ENCODE data around the gene MARK3. TPM values are rescaled to one million over a fixed set of nuclear protein-coding genes. Genes with fewer than 3 reads are reported as not detected.

MARK3 gene
- total RNA-seq, 2 donors from 2014 or later = 87.2 to 147 TPM

GRCh38 chr14:103340480-103341212, 44.6 kb upstream of the MARK3 start:
- Histone ChIP-seq H3K9me3 (no peaks in the 10 kb centered on the region), H3K4me1 (peaks cover 17% of the 10 kb centered on the region), H3K4me3 (no peak overlapping the region), H3K27ac (no peak overlapping the region), H3K27me3 (no peaks in the 10 kb centered on the region), H3K36me3 (replicated peaks in 1 of 2; ENCODE audit: insufficient read depth in 1 of 2, low read depth in 2 of 2) (peaks cover 38 to 65% of the 10 kb centered on the region in 2 donors)
- 57 to 59% methylated on average over 6 of the region's 6 CpGs for WGBS, 2 donors
- TF ChIP-seq CTCF (IDR thresholded peaks at IDR 0.05) (no peak), POLR2A (IDR thresholded peaks at IDR 0.05) (no peak)
- DNase-seq (no peak), ATAC-seq (no peak)
- intact Hi-C loops (cut with DNase I) = no loop called here

GRCh38 chr14:103341250-103342129, 43.7 kb upstream of the MARK3 start:
- Histone ChIP-seq H3K9me3 (no peaks in the 10 kb centered on the region), H3K36me3 (replicated peaks in 1 of 2; ENCODE audit: insufficient read depth in 1 of 2, low read depth in 2 of 2) (peaks cover 38 to 60% of the 10 kb centered on the region in 2 donors), H3K27ac (no peak overlapping the region), H3K27me3 (no peaks in the 10 kb centered on the region), H3K4me3 (no peak overlapping the region), H3K4me1 (peaks cover 8% of the 10 kb centered on the region)
- intact Hi-C loops (cut with DNase I) = no loop called here
- WGBS, 2 donors = 80 to 81% methylated on average over 5 of the region's 5 CpGs
- no peak for TF ChIP-seq CTCF (IDR thresholded peaks at IDR 0.05)
- TF ChIP-seq POLR2A (IDR thresholded peaks at IDR 0.05) = no peak
- DNase-seq = no peak
- no peak for ATAC-seq

- 65 to 66% methylated on average over 4 of the region's 4 CpGs for WGBS, 2 donors
- no peak for ATAC-seq
- H3K27me3 ChIP-seq = no peaks in the 10 kb centered on the region
- no peaks in the 10 kb centered on the region for H3K9me3 ChIP-seq
- TF ChIP-seq CTCF (IDR thresholded peaks at IDR 0.05) (no peak), POLR2A (IDR thresholded peaks at IDR 0.05) (no peak)
- peaks cover 15% of the 10 kb centered on the region for H3K4me1 ChIP-seq
- no peak overlapping the region for H3K4me3 ChIP-seq
- peaks cover 29 to 47% of the 10 kb centered on the region in 2 donors for H3K36me3 ChIP-seq (replicated peaks in 1 of 2; ENCODE audit: insufficient read depth in 1 of 2, low read depth in 2 of 2)
- intact Hi-C loops (cut with DNase I) = no loop called here
- DNase-seq = no peak
- no peak overlapping the region for H3K27ac ChIP-seq
These were observed 41.9 kb upstream of the MARK3 start for GRCh38 chr14:103343164-103343879.

GRCh38 chr14:103343905-103344797, 41.1 kb upstream of the MARK3 start:
- WGBS, 2 donors = 91 to 93% methylated on average over 5 of the region's 5 CpGs
- intact Hi-C loops (cut with DNase I) = no loop called here
- ATAC-seq = no peak

More at GRCh38 chr14:103343905-103344797, 41.1 kb upstream of the MARK3 start:
- DNase-seq = no peak
- no peak overlapping the region for H3K27ac ChIP-seq
- peaks cover 25 to 38% of the 10 kb centered on the region in 2 donors for H3K36me3 ChIP-seq (replicated peaks in 1 of 2; ENCODE audit: insufficient read depth in 1 of 2, low read depth in 2 of 2)
- TF ChIP-seq CTCF (IDR thresholded peaks at IDR 0.05) (no peak), POLR2A (IDR thresholded peaks at IDR 0.05) (no peak)
- H3K4me3 ChIP-seq = no peak overlapping the region
- peaks cover 15% of the 10 kb centered on the region for H3K4me1 ChIP-seq
- no peaks in the 10 kb centered on the region for H3K27me3 ChIP-seq
- no peaks in the 10 kb centered on the region for H3K9me3 ChIP-seq
